HG02970 (cell line): Measurements from ENCODE around the gene KCND1.

ENCODE experiments used
- ATAC-seq: cut with Tn5 transposase; IDR thresholded peaks from one replicate; pipeline ENCODE4 v1.9.1; 2021; ENCODE audit warnings: mild to moderate bottlenecking, moderate library complexity, moderate number of reproducible peaks; ENCODE audit not compliant: unreplicated experiment, low FRiP score

Gene KCND1

GRCh38 chrX:48975541-48975940 lies 3.9 kb upstream of the KCND1 start:
- ATAC-seq = no peak

GRCh38 chrX:48975041-48975440 lies 3.4 kb upstream of the KCND1 start:
- no peak for ATAC-seq

- no peak for ATAC-seq
Measured at GRCh38 chrX:48974574-48974973, 2.9 kb upstream of the KCND1 start.

DNA sequence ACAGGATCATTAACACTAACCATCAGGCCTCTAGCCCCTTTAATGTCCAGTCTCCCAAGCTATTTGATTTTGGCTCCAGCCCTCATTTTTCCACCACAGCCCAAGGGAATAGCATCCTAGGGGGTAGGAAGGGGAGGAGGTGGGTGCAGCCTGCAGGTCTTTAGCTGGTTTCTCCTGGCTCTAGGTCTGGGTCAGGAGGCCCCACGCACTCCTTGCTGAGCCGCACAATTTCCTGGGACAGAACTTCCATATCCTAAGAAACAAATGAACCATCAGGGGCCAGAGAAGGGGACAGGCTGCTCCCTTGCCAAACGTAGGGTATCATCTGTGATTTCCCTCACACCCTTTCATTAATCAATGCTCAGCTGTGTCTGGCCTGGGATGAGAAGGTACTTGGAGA lies 2.4 kb upstream of the KCND1 start:
- ATAC-seq = no peak

- ATAC-seq = no peak
Measured at GRCh38 chrX:48972220-48973164, 848 bp upstream of the KCND1 start.

- ATAC-seq = no peak
Measured at GRCh38 chrX:48969471-48969870, 2.2 kb downstream of the KCND1 start.

DNA sequence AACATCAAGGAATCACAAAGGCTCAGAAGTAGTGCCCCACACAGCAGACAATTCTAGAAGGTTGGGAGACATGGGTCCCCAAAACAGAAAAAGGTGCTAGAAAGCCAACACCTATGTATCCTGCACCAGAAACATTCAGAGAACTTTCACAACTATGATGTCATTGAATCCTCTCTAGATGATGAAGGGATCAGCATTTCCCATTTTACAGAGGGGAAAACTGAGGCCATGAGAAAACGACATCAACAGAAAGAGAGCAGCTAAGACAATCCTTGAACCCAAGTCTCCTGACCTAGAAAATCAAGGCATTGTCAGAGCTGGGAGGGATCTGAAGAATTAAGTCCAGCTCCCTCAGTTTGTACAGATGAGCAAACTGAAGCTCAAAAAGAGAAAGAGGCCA lies 3.3 kb downstream of the KCND1 start:
- no peak for ATAC-seq

DNA sequence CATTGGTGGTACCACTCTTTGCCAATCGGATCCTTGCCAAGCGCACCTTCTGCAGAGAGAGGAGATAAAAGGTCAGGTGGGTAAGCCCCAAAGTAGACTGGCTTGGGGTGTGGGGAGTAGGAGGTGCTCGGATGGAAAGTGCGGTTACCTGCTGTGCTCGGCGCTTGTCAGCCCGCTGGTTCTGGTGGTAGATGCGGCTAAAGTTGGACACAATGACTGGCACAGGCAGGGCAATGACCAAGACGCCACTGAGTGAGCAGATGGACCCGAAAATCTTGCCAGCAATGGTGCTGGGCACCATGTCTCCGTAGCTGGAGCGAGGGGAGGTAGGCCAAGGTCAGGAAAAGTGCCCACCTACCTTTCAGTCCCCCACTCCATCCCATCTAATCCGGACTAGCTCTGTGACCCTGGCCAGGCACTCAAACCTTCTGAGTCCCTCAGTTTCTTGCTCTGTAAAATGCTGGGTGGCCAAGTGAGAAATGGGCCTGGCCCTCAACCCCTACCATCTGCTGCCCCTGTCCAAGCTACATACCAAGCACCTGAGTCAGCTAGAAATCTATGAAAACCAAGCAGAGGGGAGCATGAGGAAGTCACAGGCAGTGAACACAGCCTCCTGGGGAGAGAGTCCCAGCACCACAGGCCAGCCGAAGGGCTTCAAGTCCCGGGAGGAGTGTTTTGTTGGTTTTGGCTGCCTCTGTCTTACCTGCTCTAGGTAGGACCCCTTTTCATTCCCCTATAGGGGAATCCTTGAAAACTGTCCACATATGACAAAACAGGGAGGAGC lies 4.7 kb downstream of the KCND1 start:
- ATAC-seq = no peak

- ATAC-seq = no peak
Measured at GRCh38 chrX:48965959-48966358, 5.7 kb downstream of the KCND1 start.

DNA sequence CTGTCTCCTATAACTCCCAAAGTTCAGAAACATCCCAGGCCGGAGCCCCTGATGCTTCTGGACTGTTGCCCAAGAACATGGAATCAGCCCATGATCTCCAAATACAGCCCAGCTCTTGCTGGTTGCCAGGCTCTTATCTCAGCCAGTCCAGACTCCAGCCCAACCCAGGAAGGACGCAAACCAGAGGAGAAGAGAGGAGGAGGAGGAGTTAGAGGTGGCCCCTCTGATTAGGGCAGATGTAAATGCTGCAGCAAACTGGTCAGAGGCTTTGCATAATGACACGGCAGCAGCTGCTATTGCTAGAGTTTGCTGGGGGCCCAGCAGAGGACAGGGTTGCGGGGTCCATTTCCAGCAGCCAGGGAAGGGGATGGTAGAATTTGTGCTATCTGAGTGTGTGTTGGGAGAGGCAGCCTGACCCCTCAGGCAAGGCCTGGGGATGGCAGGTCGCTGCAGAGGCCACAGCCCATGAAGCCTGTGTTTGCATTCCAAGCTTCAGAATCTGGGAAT lies 10.0 kb downstream of the KCND1 start:
- ATAC-seq = no peak

DNA sequence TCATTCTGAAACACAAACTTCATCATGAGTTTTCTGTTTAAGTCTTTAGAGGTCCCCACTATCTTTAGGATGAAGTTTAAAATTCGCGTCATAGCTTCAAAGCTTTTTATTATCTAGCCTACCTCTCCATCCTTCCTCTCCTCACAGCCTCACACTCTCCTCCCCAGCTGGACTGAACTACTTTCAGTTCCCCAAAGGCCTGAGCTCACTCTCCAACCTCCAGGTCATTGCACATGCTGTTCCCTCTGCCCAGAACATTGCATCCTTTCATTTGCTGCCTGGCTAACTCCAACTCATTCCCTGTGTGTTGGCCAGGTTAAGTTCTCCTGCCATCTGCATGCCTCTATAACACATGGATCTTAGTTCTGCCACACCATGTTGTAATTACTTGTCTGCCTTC lies 11.4 kb downstream of the KCND1 start:
- no peak for ATAC-seq

DNA sequence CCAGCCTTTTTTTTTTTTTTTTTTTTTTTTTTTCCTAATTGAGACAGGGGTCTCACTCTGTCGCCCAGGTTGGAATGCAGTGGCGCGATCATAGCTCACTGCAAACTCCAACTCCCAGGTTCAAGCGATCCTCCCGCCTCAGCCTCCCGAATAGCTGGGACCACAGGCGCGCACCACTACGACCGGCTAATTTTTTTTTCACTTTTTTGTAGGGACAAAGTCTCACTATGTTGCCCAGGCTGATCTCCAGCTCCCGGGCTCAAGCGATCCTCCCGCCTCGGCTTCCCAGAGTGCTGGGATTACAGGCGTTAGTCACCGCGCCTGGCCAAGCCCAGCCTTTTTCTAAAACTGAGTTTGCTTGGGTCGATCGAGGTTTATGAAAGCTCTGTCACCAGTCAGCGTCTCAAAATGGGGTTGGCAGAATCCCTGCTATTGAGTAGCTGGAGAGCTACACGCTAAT lies 13.0 kb downstream of the KCND1 start:
- ATAC-seq = no peak

GRCh38 chrX:48957827-48958634 lies 13.6 kb downstream of the KCND1 start:
- ATAC-seq = peak; percentile 72

DNA sequence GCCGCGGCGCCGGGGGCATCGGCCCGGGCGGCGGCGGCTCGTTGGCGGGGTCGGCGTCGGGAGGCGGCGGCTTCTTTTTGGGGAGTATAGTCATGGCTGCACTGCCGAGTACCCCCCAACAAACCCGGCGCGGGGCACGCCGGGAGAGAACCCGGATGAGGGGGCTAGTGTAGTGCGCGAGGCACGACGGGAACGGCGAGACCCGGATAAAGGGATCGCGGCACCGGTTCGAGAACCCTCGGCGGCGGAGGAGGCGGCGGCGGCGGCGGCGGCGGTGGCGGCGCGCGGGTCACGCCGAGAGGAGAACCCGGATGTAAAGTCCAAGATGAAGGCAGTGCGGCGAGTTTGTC lies 14.2 kb downstream of the KCND1 start, which contains the start of gene OTUD5:
Gene OTUD5, minus strand, starts transcription at position 131 of the 350 bp plus-strand sequence. Its CDS starts 37 bp downstream, at position 94.
- ATAC-seq = peak; percentile 24

GRCh38 chrX:48956728-48957414 lies 14.8 kb downstream of the KCND1 start:
- no peak for ATAC-seq

- ATAC-seq = no peak
Measured at GRCh38 chrX:48948589-48948988, 23.1 kb downstream of the KCND1 start.

GRCh38 chrX:48945517-48946348 lies 25.9 kb downstream of the KCND1 start:
- no peak for ATAC-seq

- ATAC-seq = no peak
Measured at GRCh38 chrX:48942895-48943294, 28.7 kb downstream of the KCND1 start.

DNA sequence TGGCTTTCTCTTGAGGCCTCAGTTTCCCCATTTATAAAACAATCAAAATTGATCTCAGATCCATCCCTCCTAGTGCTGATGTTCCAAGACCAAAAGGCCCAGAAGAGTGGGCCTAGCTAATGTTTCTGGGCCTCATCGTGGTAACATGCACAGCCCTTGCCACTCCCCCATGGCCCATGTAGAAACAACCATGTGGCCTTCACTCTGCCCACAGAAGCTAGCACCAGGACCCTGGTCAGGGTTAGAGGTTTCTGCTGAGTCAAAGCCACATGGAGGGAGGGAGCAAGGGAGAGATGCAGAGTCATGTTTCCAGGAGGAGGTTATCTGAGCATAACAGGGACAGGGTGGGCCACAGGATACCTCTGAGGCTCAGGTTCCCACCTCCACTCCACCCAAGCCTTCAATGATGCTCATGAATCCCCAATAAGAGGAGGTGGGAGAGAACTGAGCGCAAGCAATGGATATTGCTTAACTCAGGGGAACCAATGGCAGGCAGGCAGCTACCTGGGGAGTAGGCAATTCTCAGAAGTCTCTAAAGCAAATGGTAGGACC lies 31.2 kb downstream of the KCND1 start:
- no peak for ATAC-seq
